Central memory CD8-positive, alpha-beta T cell (primary cell): ENCODE measurements around the gene ZFAND2B.
A peak's percentile ranks its signal among the peaks of the same experiment; 100 is the strongest.

Source experiments
- ATAC-seq: fragments of 150-1000 bp; cut with Tn5 transposase; replicated peaks from 2 replicates; pipeline ENCODE4 v1.10.0; 2022; ENCODE audit warnings: mild to moderate bottlenecking, moderate FRiP score, moderate number of reproducible peaks; ENCODE audit not compliant: poor library complexity, severe bottlenecking; ENCODE audit errors: extremely low read depth
- DNase-seq, 2 donors: peaks; one replicate each; pipeline ENCODE4 v3.0.0; 2021; ENCODE audit warnings: low spot score in 2 of 2
- H3K27ac Mint-ChIP-seq: one replicate; pipeline ENCODE4 v1.8.0; 2022; ENCODE audit warnings: low read depth, mild to moderate bottlenecking, moderate library complexity, mixed read lengths
- H3K27me3 Mint-ChIP-seq: one replicate; pipeline ENCODE4 v1.8.0; 2022; ENCODE audit warnings: mixed read lengths
- H3K36me3 Mint-ChIP-seq: one replicate; pipeline ENCODE4 v1.8.0; 2022; ENCODE audit warnings: mild to moderate bottlenecking, moderate library complexity, mixed read lengths; ENCODE audit not compliant: insufficient read depth
- H3K4me1 Mint-ChIP-seq: one replicate; pipeline ENCODE4 v1.8.0; 2022; ENCODE audit warnings: mixed read lengths
- H3K4me3 Mint-ChIP-seq: one replicate; pipeline ENCODE4 v1.8.0; 2022; ENCODE audit warnings: mild to moderate bottlenecking, moderate library complexity, mixed read lengths
- H3K9me3 Mint-ChIP-seq: one replicate; pipeline ENCODE4 v1.8.0; 2022; ENCODE audit warnings: mixed read lengths

Gene ZFAND2B

GRCh38 chr2:219168932-219169331, 37.6 kb upstream of the ZFAND2B start:
- Mint-ChIP-seq H3K9me3 (no peaks in the 10 kb centered on the region), H3K36me3 (peaks cover 15% of the 10 kb centered on the region), H3K27ac (no peak overlapping the region), H3K27me3 (no peaks in the 10 kb centered on the region), H3K4me1 (peaks cover 21% of the 10 kb centered on the region), H3K4me3 (no peak overlapping the region)
- DNase-seq (no peak), ATAC-seq (no peak)

GRCh38 chr2:219169930-219170654, 36.5 kb upstream of the ZFAND2B start, which contains the start of gene SLC23A3:
Gene SLC23A3 (minus strand): TSS chr2:219170029. CDS start chr2:219169984, 45 bp downstream.
- H3K4me3 Mint-ChIP-seq, result no peak within 1 kb of the TSS
- no peak within 1 kb of the TSS for H3K27ac Mint-ChIP-seq
- no peaks in the 10 kb centered on the region for H3K9me3 Mint-ChIP-seq
- H3K4me1 Mint-ChIP-seq, result peaks cover 32% of the 10 kb centered on the region
- no peak for DNase-seq
- no peak for ATAC-seq
- no peaks in the 10 kb centered on the region for H3K27me3 Mint-ChIP-seq
- H3K36me3 Mint-ChIP-seq, result peaks cover 23% of the 10 kb centered on the region

GRCh38 chr2:219171231-219171651, 35.3 kb upstream of the ZFAND2B start:
- Mint-ChIP-seq H3K4me3 (no peak overlapping the region), H3K36me3 (peaks cover 23% of the 10 kb centered on the region), H3K27ac (peak overlapping the region; percentile 79), H3K9me3 (no peaks in the 10 kb centered on the region), H3K4me1 (peaks cover 32% of the 10 kb centered on the region), H3K27me3 (no peaks in the 10 kb centered on the region)
- ATAC-seq (no peak), DNase-seq (no peak)

- Mint-ChIP-seq H3K27me3 (no peaks in the 10 kb centered on the region), H3K27ac (no peak overlapping the region), H3K36me3 (peaks cover 29% of the 10 kb centered on the region), H3K4me1 (peaks cover 38% of the 10 kb centered on the region), H3K9me3 (no peaks in the 10 kb centered on the region), H3K4me3 (no peak overlapping the region)
- no peak for DNase-seq
- ATAC-seq, result no peak
These were observed 34.1 kb upstream of the ZFAND2B start for GRCh38 chr2:219172231-219173154.

- H3K4me3 Mint-ChIP-seq, result no peak overlapping the region
- ATAC-seq, result no peak
- H3K27ac Mint-ChIP-seq, result no peak overlapping the region
- peaks cover 42% of the 10 kb centered on the region for H3K4me1 Mint-ChIP-seq
- H3K9me3 Mint-ChIP-seq, result no peaks in the 10 kb centered on the region
- H3K27me3 Mint-ChIP-seq, result no peaks in the 10 kb centered on the region
- peaks cover 34% of the 10 kb centered on the region for H3K36me3 Mint-ChIP-seq
- DNase-seq, result no peak
These were observed 33.4 kb upstream of the ZFAND2B start for GRCh38 chr2:219173176-219173575.

GRCh38 chr2:219174146-219174545, 32.4 kb upstream of the ZFAND2B start:
- no peaks in the 10 kb centered on the region for H3K27me3 Mint-ChIP-seq
- peaks cover 48% of the 10 kb centered on the region for H3K4me1 Mint-ChIP-seq
- no peak overlapping the region for H3K27ac Mint-ChIP-seq
- H3K9me3 Mint-ChIP-seq, result no peaks in the 10 kb centered on the region
- ATAC-seq (no peak), DNase-seq (no peak)
- H3K36me3 Mint-ChIP-seq, result peaks cover 40% of the 10 kb centered on the region
- peak overlapping the region; percentile 79 for H3K4me3 Mint-ChIP-seq

GRCh38 chr2:219174801-219175200, 31.8 kb upstream of the ZFAND2B start:
- peaks cover 41% of the 10 kb centered on the region for H3K36me3 Mint-ChIP-seq
- peaks cover 55% of the 10 kb centered on the region for H3K4me1 Mint-ChIP-seq
- H3K27ac Mint-ChIP-seq, result no peak overlapping the region
- ATAC-seq, result no peak
- H3K9me3 Mint-ChIP-seq, result no peaks in the 10 kb centered on the region
- peak overlapping the region; percentile 79 for H3K4me3 Mint-ChIP-seq
- DNase-seq, result no peak
- no peaks in the 10 kb centered on the region for H3K27me3 Mint-ChIP-seq

GRCh38 chr2:219175486-219175885, 31.1 kb upstream of the ZFAND2B start:
- Mint-ChIP-seq H3K9me3 (no peaks in the 10 kb centered on the region), H3K36me3 (peaks cover 40% of the 10 kb centered on the region), H3K4me3 (peak overlapping the region; percentile 79), H3K27ac (peak overlapping the region; percentile 78), H3K4me1 (peaks cover 62% of the 10 kb centered on the region), H3K27me3 (no peaks in the 10 kb centered on the region)
- ATAC-seq (no peak), DNase-seq (no peak)

GRCh38 chr2:219175928-219176817, 30.4 kb upstream of the ZFAND2B start:
- no peaks in the 10 kb centered on the region for H3K27me3 Mint-ChIP-seq
- peak overlapping the region; percentile 79 for H3K4me3 Mint-ChIP-seq
- H3K27ac Mint-ChIP-seq, result peak overlapping the region; percentile 78
- peaks cover 47% of the 10 kb centered on the region for H3K36me3 Mint-ChIP-seq
- ATAC-seq (no peak), DNase-seq (peak in 1 of 2 donors; percentile 18)
- peaks cover 66% of the 10 kb centered on the region for H3K4me1 Mint-ChIP-seq
- no peaks in the 10 kb centered on the region for H3K9me3 Mint-ChIP-seq

GRCh38 chr2:219176818-219177551, 29.6 kb upstream of the ZFAND2B start, which contains the start of gene CNPPD1:
Gene CNPPD1 (minus strand): TSS chr2:219176925. CDS start chr2:219176828, 97 bp downstream.
- DNase-seq, result peak; percentile 73 to 83

GRCh38 chr2:219177552-219178376, 28.8 kb upstream of the ZFAND2B start, which contains the start of gene RETREG2:
Gene RETREG2 (plus strand): TSS chr2:219178275. CDS start chr2:219178353, 78 bp downstream.
- peak; percentile 55 for ATAC-seq
- no peaks in the 10 kb centered on the region for H3K9me3 Mint-ChIP-seq
- H3K4me1 Mint-ChIP-seq, result peaks cover 61% of the 10 kb centered on the region
- H3K27ac Mint-ChIP-seq, result peak within 1 kb of the TSS; percentile 99
- peak; percentile 71 for DNase-seq
- no peaks in the 10 kb centered on the region for H3K27me3 Mint-ChIP-seq
- peak within 1 kb of the TSS; percentile 79 for H3K4me3 Mint-ChIP-seq
- peaks cover 49% of the 10 kb centered on the region for H3K36me3 Mint-ChIP-seq

More at GRCh38 chr2:219176818-219177551, 29.6 kb upstream of the ZFAND2B start, which contains the start of gene CNPPD1:
- H3K36me3 Mint-ChIP-seq, result peaks cover 50% of the 10 kb centered on the region
- H3K4me3 Mint-ChIP-seq, result peak within 1 kb of the TSS; percentile 79
- H3K9me3 Mint-ChIP-seq, result no peaks in the 10 kb centered on the region
- H3K27ac Mint-ChIP-seq, result peak within 1 kb of the TSS; percentile 99
- H3K27me3 Mint-ChIP-seq, result no peaks in the 10 kb centered on the region
- H3K4me1 Mint-ChIP-seq, result peaks cover 65% of the 10 kb centered on the region
- peak; percentile 84 for ATAC-seq
